ENCODE results near the gene CEP57L1.
A peak's percentile ranks its signal among the peaks of the same experiment; 100 is the strongest.

The CEP57L1 gene

GRCh38 chr6:109095036-109095834, at the start of gene CEP57L1:
CEP57L1 (plus strand) TSS chr6:109095507; CDS start chr6:109145222, 49,715 bp downstream.
- H3K9me3 Mint-ChIP-seq: no peaks in the 10 kb centered on the region
- peaks cover 58% of the 10 kb centered on the region for H3K4me1 Mint-ChIP-seq (ENCODE audit: low read depth)
- H3K36me3 Mint-ChIP-seq (ENCODE audit: low read depth): peaks cover 11% of the 10 kb centered on the region
- no peaks in the 10 kb centered on the region for H3K27me3 Mint-ChIP-seq
- peak within 1 kb of the TSS; percentile 95 for H3K4me3 Mint-ChIP-seq
- peak within 1 kb of the TSS; percentile 98 for H3K27ac Mint-ChIP-seq

DNA sequence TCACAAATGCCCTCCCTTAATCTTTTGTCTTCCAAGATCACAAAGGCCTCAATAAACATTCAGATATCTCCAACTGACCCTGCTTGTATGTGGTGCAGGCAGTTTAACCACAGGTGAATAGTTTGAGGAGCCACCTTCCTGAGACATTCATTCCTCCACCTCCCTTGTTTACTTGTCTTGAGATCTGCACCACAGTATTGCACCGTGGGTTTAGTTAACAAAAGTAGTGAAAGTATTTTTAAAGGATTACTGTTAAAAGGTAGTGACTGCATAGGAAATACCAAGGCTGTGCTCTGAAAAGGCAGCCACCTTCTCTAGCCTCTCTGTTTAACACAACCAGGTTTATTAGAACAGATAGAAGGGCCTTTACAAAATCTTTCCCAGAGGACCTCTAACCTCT, 47.1 kb upstream of the CEP57L1 start:
- no peak overlapping the region for H3K4me3 Mint-ChIP-seq
- peaks cover 27% of the 10 kb centered on the region for H3K4me1 Mint-ChIP-seq (ENCODE audit: low read depth)
- H3K36me3 Mint-ChIP-seq (ENCODE audit: low read depth): peaks cover 6% of the 10 kb centered on the region
- no peaks in the 10 kb centered on the region for H3K27me3 Mint-ChIP-seq
- H3K9me3 Mint-ChIP-seq: no peaks in the 10 kb centered on the region
- no peak overlapping the region for H3K27ac Mint-ChIP-seq

GRCh38 chr6:109048670-109049415, 46.5 kb upstream of the CEP57L1 start:
- Mint-ChIP-seq H3K4me3 (no peak overlapping the region), H3K4me1 (ENCODE audit: low read depth) (peaks cover 31% of the 10 kb centered on the region), H3K27ac (no peak overlapping the region), H3K27me3 (no peaks in the 10 kb centered on the region), H3K36me3 (ENCODE audit: low read depth) (no peaks in the 10 kb centered on the region), H3K9me3 (no peaks in the 10 kb centered on the region)

DNA sequence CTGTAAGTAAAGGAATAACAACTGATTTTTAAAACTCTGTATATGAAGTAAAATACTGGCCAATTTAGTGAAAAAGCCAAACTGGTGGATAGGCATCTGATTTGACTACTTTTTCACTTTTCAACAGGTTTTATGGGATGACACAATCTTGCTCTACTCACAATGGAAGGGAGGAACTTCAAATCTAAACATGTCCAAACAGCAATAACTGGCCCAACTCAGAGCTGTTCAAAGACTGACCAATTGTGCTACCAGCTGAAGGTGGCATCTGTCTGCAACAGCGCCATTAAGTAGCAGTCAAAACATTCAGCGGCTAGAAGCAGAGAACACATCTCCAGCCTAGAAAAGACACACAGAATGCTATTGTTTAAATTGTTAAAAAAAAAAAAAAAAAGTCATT, 45.3 kb upstream of the CEP57L1 start:
- H3K9me3 Mint-ChIP-seq: no peaks in the 10 kb centered on the region
- peaks cover 31% of the 10 kb centered on the region for H3K4me1 Mint-ChIP-seq (ENCODE audit: low read depth)
- H3K27me3 Mint-ChIP-seq: no peaks in the 10 kb centered on the region
- H3K27ac Mint-ChIP-seq: no peak overlapping the region
- H3K4me3 Mint-ChIP-seq: no peak overlapping the region
- H3K36me3 Mint-ChIP-seq (ENCODE audit: low read depth): no peaks in the 10 kb centered on the region

GRCh38 chr6:109050447-109051102, 44.7 kb upstream of the CEP57L1 start:
- Mint-ChIP-seq H3K27me3 (no peaks in the 10 kb centered on the region), H3K4me3 (no peak overlapping the region), H3K27ac (no peak overlapping the region), H3K36me3 (ENCODE audit: low read depth) (no peaks in the 10 kb centered on the region), H3K9me3 (no peaks in the 10 kb centered on the region), H3K4me1 (ENCODE audit: low read depth) (peaks cover 31% of the 10 kb centered on the region)

- Mint-ChIP-seq H3K4me1 (ENCODE audit: low read depth) (peaks cover 37% of the 10 kb centered on the region), H3K9me3 (no peaks in the 10 kb centered on the region), H3K36me3 (ENCODE audit: low read depth) (no peaks in the 10 kb centered on the region), H3K27ac (no peak overlapping the region), H3K4me3 (no peak overlapping the region), H3K27me3 (no peaks in the 10 kb centered on the region)
Measured at GRCh38 chr6:109051301-109052017, 43.8 kb upstream of the CEP57L1 start.

- H3K4me1 Mint-ChIP-seq (ENCODE audit: low read depth): peaks cover 40% of the 10 kb centered on the region
- H3K9me3 Mint-ChIP-seq: no peaks in the 10 kb centered on the region
- no peaks in the 10 kb centered on the region for H3K36me3 Mint-ChIP-seq (ENCODE audit: low read depth)
- H3K4me3 Mint-ChIP-seq: no peak overlapping the region
- H3K27me3 Mint-ChIP-seq: no peaks in the 10 kb centered on the region
- no peak overlapping the region for H3K27ac Mint-ChIP-seq
Measured at GRCh38 chr6:109052018-109052651, 43.2 kb upstream of the CEP57L1 start.

DNA sequence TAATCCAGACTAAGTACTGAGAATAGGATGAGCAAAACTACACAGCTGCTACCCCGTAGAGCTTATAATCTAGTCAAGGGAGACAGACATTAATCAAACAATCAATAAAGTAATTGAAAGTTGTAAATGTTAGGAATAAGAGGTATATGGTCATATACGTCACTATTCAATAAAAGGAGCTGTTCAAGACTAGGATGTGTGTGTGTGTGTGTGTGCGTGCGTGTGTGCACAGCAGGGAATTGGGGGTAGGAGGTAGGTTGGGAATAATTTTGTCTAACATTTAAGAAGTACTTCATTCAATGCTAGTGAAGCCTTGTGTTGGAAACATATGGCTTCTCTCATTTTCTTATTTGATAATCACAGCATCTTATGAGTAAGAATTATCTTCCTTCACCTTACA, 42.5 kb upstream of the CEP57L1 start:
- no peak overlapping the region for H3K4me3 Mint-ChIP-seq
- H3K27me3 Mint-ChIP-seq: no peaks in the 10 kb centered on the region
- H3K4me1 Mint-ChIP-seq (ENCODE audit: low read depth): peaks cover 40% of the 10 kb centered on the region
- no peaks in the 10 kb centered on the region for H3K9me3 Mint-ChIP-seq
- no peaks in the 10 kb centered on the region for H3K36me3 Mint-ChIP-seq (ENCODE audit: low read depth)
- H3K27ac Mint-ChIP-seq: no peak overlapping the region

GRCh38 chr6:109053336-109053735, 42.0 kb upstream of the CEP57L1 start:
- peaks cover 41% of the 10 kb centered on the region for H3K4me1 Mint-ChIP-seq (ENCODE audit: low read depth)
- H3K27me3 Mint-ChIP-seq: no peaks in the 10 kb centered on the region
- H3K4me3 Mint-ChIP-seq: no peak overlapping the region
- H3K27ac Mint-ChIP-seq: no peak overlapping the region
- H3K36me3 Mint-ChIP-seq (ENCODE audit: low read depth): no peaks in the 10 kb centered on the region
- no peaks in the 10 kb centered on the region for H3K9me3 Mint-ChIP-seq

GRCh38 chr6:109055771-109056235, 39.5 kb upstream of the CEP57L1 start:
- peaks cover 53% of the 10 kb centered on the region for H3K4me1 Mint-ChIP-seq (ENCODE audit: low read depth)
- no peaks in the 10 kb centered on the region for H3K27me3 Mint-ChIP-seq
- H3K36me3 Mint-ChIP-seq (ENCODE audit: low read depth): no peaks in the 10 kb centered on the region
- no peaks in the 10 kb centered on the region for H3K9me3 Mint-ChIP-seq
- no peak overlapping the region for H3K27ac Mint-ChIP-seq
- H3K4me3 Mint-ChIP-seq: no peak overlapping the region

DNA sequence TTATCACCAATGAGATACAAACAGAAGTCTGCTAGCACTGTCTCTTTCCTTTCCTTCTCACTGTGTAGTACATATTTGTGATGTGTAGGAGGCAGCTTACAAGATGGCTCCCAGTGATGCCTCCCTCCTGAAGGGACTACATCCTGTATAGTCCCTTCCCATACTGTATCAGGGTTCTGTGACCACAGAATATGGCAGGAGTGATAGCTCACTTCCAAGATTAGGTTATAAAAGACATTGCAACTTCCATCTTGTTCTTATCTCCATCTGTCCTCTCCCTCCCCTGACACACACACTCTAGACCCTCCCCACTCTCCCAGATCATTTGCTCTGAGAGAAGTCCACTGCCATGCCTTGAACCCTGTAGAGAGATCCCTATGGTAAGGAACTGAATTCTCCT, 38.6 kb upstream of the CEP57L1 start:
- H3K27ac Mint-ChIP-seq: no peak overlapping the region
- no peaks in the 10 kb centered on the region for H3K27me3 Mint-ChIP-seq
- H3K4me1 Mint-ChIP-seq (ENCODE audit: low read depth): peaks cover 51% of the 10 kb centered on the region
- no peaks in the 10 kb centered on the region for H3K9me3 Mint-ChIP-seq
- no peaks in the 10 kb centered on the region for H3K36me3 Mint-ChIP-seq (ENCODE audit: low read depth)
- no peak overlapping the region for H3K4me3 Mint-ChIP-seq

GRCh38 chr6:109058620-109059019, 36.7 kb upstream of the CEP57L1 start:
- H3K4me1 Mint-ChIP-seq (ENCODE audit: low read depth): peaks cover 44% of the 10 kb centered on the region
- no peak overlapping the region for H3K27ac Mint-ChIP-seq
- no peaks in the 10 kb centered on the region for H3K27me3 Mint-ChIP-seq
- no peaks in the 10 kb centered on the region for H3K36me3 Mint-ChIP-seq (ENCODE audit: low read depth)
- H3K9me3 Mint-ChIP-seq: no peaks in the 10 kb centered on the region
- H3K4me3 Mint-ChIP-seq: no peak overlapping the region

GRCh38 chr6:109059153-109059552, 36.2 kb upstream of the CEP57L1 start:
- Mint-ChIP-seq H3K27me3 (no peaks in the 10 kb centered on the region), H3K36me3 (ENCODE audit: low read depth) (no peaks in the 10 kb centered on the region), H3K27ac (no peak overlapping the region), H3K4me3 (peak overlapping the region; percentile 61), H3K9me3 (no peaks in the 10 kb centered on the region), H3K4me1 (ENCODE audit: low read depth) (peaks cover 46% of the 10 kb centered on the region)

DNA sequence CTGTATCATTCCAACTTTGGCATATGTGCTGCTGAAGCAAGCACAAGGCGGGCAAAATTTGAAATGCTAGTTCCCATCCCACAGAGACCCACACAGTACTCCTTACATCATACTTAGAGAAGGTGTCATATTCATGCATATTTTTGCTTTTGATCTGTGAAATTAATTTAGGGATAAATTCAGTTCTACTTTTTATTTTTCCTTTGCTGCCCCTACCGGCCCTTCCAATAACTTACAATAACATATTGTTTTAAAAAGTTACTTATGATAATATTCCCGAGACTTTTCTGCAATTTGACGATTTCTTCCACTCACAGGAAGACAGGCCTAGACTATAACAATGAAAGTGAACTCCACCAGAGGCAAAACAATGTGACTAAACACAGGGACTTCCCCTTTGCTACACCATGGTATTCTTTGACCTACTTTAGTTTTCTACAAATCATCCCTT, 35.7 kb upstream of the CEP57L1 start:
- Mint-ChIP-seq H3K27ac (peak overlapping the region; percentile 59), H3K9me3 (no peaks in the 10 kb centered on the region), H3K4me1 (ENCODE audit: low read depth) (peaks cover 49% of the 10 kb centered on the region), H3K27me3 (no peaks in the 10 kb centered on the region), H3K4me3 (peak overlapping the region; percentile 61), H3K36me3 (ENCODE audit: low read depth) (no peaks in the 10 kb centered on the region)
